Measurements from ENCODE around the gene SLC15A3. TPM values are rescaled to one million over a fixed set of nuclear protein-coding genes. Genes with fewer than 3 reads are reported as not detected.

Gene SLC15A3
- total RNA-seq, 1 experiment from 2014 or later: 5.5 TPM

DNA sequence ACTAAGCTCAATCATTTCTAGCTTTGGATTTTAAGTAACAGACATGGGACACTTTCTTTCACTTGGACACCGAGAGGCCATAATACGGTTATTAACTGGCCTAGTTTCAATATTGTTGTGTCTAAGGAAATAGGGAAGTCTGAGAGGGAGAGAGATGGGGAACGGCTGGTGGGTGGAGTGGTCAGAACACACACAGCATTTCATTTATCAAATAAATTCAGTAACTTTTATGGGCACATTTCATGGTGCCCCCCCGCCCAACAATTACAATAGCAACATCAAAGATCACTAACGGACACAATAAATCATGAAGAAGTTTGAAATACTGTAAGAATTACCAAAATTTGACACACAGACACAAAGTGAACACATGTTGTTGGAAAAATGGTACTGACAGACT is 56.3 kb downstream of the SLC15A3 start:
- Histone ChIP-seq H3K36me3 (ENCODE audit: low read depth) (peaks cover 44% of the 10 kb centered on the region), H3F3A (ENCODE audit: insufficient read depth, low read depth) (peaks cover 13% of the 10 kb centered on the region; the same call in 1 of the 2 replicates), H3K4me1 (replicated peaks; ENCODE audit: insufficient read depth) (no peaks in the 10 kb centered on the region), H4K20me1 (ENCODE audit: insufficient read depth) (no peaks in the 10 kb centered on the region), H3K9me3 (ENCODE audit: insufficient read depth, low read depth) (no peaks in the 10 kb centered on the region), H3K9me2 (ENCODE audit: insufficient read depth) (no peaks in the 10 kb centered on the region), H3K4me3 (no peak overlapping the region), H3K27ac (no peak overlapping the region), H3K4me2 (no peak overlapping the region), H3K27me3 (ENCODE audit: insufficient read depth, low read depth) (no peaks in the 10 kb centered on the region), H3K79me2 (ENCODE audit: low read depth) (no peaks in the 10 kb centered on the region), H2AFZ (no peak overlapping the region)
- ChIA-PET POLR2A (ENCODE audit: unreplicated experiment) (no interaction called here), CTCF (interaction anchor here (0.6 kb wide), 1 partner anchor 20 kb away, joined by 3 read pairs; no protein-coding TSS in a partner anchor)
- intact Hi-C loops (cut with micrococcal nuclease; ENCODE audit: unreplicated experiment): loop anchor here (5.0 kb wide), 1 partner anchor 277 kb away; no protein-coding TSS in a partner anchor
- BruUV-seq (replicated peaks): no TSS peak
- TF ChIP-seq, protein P1, sequence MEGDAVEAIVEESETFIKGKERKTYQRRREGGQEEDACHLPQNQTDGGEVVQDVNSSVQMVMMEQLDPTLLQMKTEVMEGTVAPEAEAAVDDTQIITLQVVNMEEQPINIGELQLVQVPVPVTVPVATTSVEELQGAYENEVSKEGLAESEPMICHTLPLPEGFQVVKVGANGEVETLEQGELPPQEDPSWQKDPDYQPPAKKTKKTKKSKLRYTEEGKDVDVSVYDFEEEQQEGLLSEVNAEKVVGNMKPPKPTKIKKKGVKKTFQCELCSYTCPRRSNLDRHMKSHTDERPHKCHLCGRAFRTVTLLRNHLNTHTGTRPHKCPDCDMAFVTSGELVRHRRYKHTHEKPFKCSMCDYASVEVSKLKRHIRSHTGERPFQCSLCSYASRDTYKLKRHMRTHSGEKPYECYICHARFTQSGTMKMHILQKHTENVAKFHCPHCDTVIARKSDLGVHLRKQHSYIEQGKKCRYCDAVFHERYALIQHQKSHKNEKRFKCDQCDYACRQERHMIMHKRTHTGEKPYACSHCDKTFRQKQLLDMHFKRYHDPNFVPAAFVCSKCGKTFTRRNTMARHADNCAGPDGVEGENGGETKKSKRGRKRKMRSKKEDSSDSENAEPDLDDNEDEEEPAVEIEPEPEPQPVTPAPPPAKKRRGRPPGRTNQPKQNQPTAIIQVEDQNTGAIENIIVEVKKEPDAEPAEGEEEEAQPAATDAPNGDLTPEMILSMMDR (conservative IDR thresholded peaks at IDR 0.05): no peak
- TF ChIP-seq EZH2 (IDR thresholded peaks at IDR 0.05; ENCODE audit: low read depth): no peak
- no peak for DNase-seq

DNA sequence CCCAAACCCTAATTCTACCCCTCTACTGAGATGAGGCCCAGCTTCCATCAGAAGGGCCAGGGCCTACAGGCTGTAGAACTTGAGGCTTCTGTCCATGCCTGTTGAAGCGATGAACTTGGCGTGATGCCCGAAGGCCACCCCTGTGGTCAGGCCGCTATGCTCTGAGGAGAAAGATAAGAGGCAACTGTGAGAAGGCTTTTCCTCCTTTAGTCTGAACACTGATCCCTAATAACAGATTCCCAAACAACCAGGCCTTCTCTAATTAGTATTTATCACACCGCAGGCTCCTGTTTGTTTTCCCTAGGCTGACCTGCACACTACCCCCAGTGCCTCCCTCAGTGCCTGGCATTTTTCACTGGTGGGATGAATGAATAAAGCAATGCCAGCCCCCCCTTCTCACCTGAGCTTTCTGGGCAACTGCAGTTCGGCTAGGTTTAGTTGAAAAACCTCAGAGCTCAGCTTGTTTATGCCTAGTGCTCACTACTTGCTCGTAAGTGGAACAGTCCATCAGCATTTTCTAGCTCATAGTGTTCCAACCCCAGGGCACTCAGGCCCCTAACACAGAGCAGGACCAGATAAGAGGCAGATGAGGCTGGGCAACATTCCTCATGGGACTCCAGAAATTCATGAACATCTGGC is 60.8 kb downstream of the SLC15A3 start:
- Histone ChIP-seq H3K79me2 (ENCODE audit: low read depth) (no peaks in the 10 kb centered on the region), H3K4me2 (no peak overlapping the region), H3K9me3 (ENCODE audit: insufficient read depth, low read depth) (no peaks in the 10 kb centered on the region), H3K27me3 (ENCODE audit: insufficient read depth, low read depth) (no peaks in the 10 kb centered on the region), H3K9me2 (ENCODE audit: insufficient read depth) (no peaks in the 10 kb centered on the region), H3K27ac (no peak overlapping the region), H4K20me1 (ENCODE audit: insufficient read depth) (peaks cover 7% of the 10 kb centered on the region), H2AFZ (no peak overlapping the region), H3F3A (ENCODE audit: insufficient read depth, low read depth) (peaks cover 23% of the 10 kb centered on the region), H3K4me1 (replicated peaks; ENCODE audit: insufficient read depth) (no peaks in the 10 kb centered on the region), H3K36me3 (ENCODE audit: low read depth) (peaks cover 11% of the 10 kb centered on the region), H3K4me3 (no peak overlapping the region)
- TF ChIP-seq EZH2 (IDR thresholded peaks at IDR 0.05; ENCODE audit: low read depth): no peak
- TF ChIP-seq, protein P1 (conservative IDR thresholded peaks at IDR 0.05): no peak
- CTCF ChIA-PET: interaction anchor here (0.6 kb wide), 1 partner anchor 13 kb away, joined by 3 read pairs; no protein-coding TSS in a partner anchor
- POLR2A ChIA-PET (ENCODE audit: unreplicated experiment): no interaction called here
- intact Hi-C loops (cut with micrococcal nuclease; ENCODE audit: unreplicated experiment): no loop called here
- no peak for DNase-seq
- BruUV-seq (replicated peaks): no TSS peak

GRCh38 chr11:60890696-60891095 is 61.3 kb downstream of the SLC15A3 start:
- BruUV-seq (replicated peaks): no TSS peak
- DNase-seq: no peak
- Histone ChIP-seq H3K36me3 (ENCODE audit: low read depth) (peaks cover 5% of the 10 kb centered on the region), H3K9me2 (ENCODE audit: insufficient read depth) (no peaks in the 10 kb centered on the region), H3K27ac (no peak overlapping the region), H3K79me2 (ENCODE audit: low read depth) (no peaks in the 10 kb centered on the region), H2AFZ (no peak overlapping the region), H3F3A (ENCODE audit: insufficient read depth, low read depth) (peaks cover 23% of the 10 kb centered on the region), H3K4me1 (replicated peaks; ENCODE audit: insufficient read depth) (no peaks in the 10 kb centered on the region), H3K4me3 (no peak overlapping the region), H3K4me2 (no peak overlapping the region), H3K27me3 (ENCODE audit: insufficient read depth, low read depth) (no peaks in the 10 kb centered on the region), H3K9me3 (ENCODE audit: insufficient read depth, low read depth) (no peaks in the 10 kb centered on the region), H4K20me1 (ENCODE audit: insufficient read depth) (peaks cover 7% of the 10 kb centered on the region)
- POLR2A ChIA-PET (ENCODE audit: unreplicated experiment): no interaction called here
- CTCF ChIA-PET: interaction anchor here (0.6 kb wide), 1 partner anchor 12 kb away, joined by 3 read pairs; no protein-coding TSS in a partner anchor
- intact Hi-C loops (cut with micrococcal nuclease; ENCODE audit: unreplicated experiment): no loop called here
- TF ChIP-seq EZH2 (IDR thresholded peaks at IDR 0.05; ENCODE audit: low read depth): no peak
- TF ChIP-seq, protein P1 (conservative IDR thresholded peaks at IDR 0.05): no peak

Data from PC-9 (cell line).